Endothelial cell (in vitro differentiated cells): Measurements from ENCODE around the gene CHN2. TPM values are rescaled to one million over a fixed set of nuclear protein-coding genes. Genes with fewer than 3 reads are reported as not detected.
A peak's percentile ranks its signal among the peaks of the same experiment; 100 is the strongest.

ENCODE experiments used
- DNase-seq: peaks from one replicate; pipeline ENCODE4 v3.0.0; 2021; ENCODE audit warnings: low spot score
- H3K27ac Mint-ChIP-seq: one replicate; pipeline ENCODE4 v1.8.0; 2021; ENCODE audit warnings: mixed read lengths, inconsistent platforms; ENCODE audit not compliant: unreplicated experiment
- H3K27me3 Mint-ChIP-seq: one replicate; pipeline ENCODE4 v1.8.0; 2021; ENCODE audit warnings: mild to moderate bottlenecking, moderate library complexity, mixed read lengths, inconsistent platforms; ENCODE audit not compliant: unreplicated experiment
- H3K36me3 Mint-ChIP-seq: one replicate; pipeline ENCODE4 v1.8.0; 2021; ENCODE audit warnings: mild to moderate bottlenecking, low read depth, mixed read lengths, inconsistent platforms; ENCODE audit not compliant: unreplicated experiment
- H3K4me1 Mint-ChIP-seq: one replicate; pipeline ENCODE4 v1.8.0; 2021; ENCODE audit warnings: mild to moderate bottlenecking, mixed read lengths, inconsistent platforms; ENCODE audit not compliant: unreplicated experiment
- H3K4me3 Mint-ChIP-seq: one replicate; pipeline ENCODE4 v1.8.0; 2021; ENCODE audit warnings: mild to moderate bottlenecking, mixed read lengths, inconsistent platforms; ENCODE audit not compliant: unreplicated experiment
- H3K9me3 Mint-ChIP-seq: one replicate; pipeline ENCODE4 v1.8.0; 2021; ENCODE audit warnings: mixed read lengths, inconsistent platforms; ENCODE audit not compliant: unreplicated experiment
- total RNA-seq: library from RNA; stranded (reverse); fragmentation: NEBNext Ultra II Directional; extraction: Animal tissue kit (Norgen Biotek cat#: 25700); gene quantifications from one replicate; pipeline ENCODE4 v1.2.1, GENCODE V29; 2021; ENCODE audit not compliant: unreplicated experiment
- TF ChIP-seq, protein P1 (sequence below): fragments of 200-600 bp; sonication (generic); IDR thresholded peaks from one replicate; pipeline ENCODE4 v1.5.0; 2021; ENCODE audit warnings: antibody characterized with exemption; ENCODE audit not compliant: unreplicated experiment

The CHN2 gene
- total RNA-seq, 1 donor from 2014 or later: 3.4 TPM

GRCh38 chr7:29229946-29230345 is 35.4 kb downstream of the CHN2 start:
- Mint-ChIP-seq H3K4me3 (no peak overlapping the region), H3K27me3 (peaks cover 1% of the 10 kb centered on the region), H3K27ac (no peak overlapping the region), H3K36me3 (no peaks in the 10 kb centered on the region), H3K4me1 (peaks cover 24% of the 10 kb centered on the region), H3K9me3 (no peaks in the 10 kb centered on the region)
- TF ChIP-seq, protein P1, sequence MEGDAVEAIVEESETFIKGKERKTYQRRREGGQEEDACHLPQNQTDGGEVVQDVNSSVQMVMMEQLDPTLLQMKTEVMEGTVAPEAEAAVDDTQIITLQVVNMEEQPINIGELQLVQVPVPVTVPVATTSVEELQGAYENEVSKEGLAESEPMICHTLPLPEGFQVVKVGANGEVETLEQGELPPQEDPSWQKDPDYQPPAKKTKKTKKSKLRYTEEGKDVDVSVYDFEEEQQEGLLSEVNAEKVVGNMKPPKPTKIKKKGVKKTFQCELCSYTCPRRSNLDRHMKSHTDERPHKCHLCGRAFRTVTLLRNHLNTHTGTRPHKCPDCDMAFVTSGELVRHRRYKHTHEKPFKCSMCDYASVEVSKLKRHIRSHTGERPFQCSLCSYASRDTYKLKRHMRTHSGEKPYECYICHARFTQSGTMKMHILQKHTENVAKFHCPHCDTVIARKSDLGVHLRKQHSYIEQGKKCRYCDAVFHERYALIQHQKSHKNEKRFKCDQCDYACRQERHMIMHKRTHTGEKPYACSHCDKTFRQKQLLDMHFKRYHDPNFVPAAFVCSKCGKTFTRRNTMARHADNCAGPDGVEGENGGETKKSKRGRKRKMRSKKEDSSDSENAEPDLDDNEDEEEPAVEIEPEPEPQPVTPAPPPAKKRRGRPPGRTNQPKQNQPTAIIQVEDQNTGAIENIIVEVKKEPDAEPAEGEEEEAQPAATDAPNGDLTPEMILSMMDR: no peak
- DNase-seq: no peak

DNA sequence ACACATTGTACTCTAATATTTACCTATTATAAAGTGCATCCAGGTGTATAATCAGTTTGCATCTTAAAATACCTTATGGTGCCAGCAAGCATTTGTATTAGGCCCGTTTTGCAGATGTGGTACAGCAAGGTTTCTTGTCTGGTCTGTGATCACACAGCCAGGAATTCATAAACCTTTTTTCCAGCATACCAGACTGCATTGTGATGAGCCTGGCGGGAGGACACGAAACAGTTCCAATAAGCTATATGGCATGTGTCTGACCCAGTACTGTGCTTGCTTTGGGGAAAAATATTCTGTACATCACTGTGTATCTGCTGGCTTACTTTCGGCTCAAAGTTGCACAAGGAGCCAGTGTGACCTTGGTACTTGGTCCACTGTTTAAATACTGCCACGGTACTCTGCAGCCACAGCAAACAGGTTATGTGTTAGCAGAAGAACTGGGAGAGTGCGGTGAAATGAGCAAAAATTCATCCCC is 36.3 kb downstream of the CHN2 start:
- Mint-ChIP-seq H3K27me3 (peaks cover 1% of the 10 kb centered on the region), H3K36me3 (no peaks in the 10 kb centered on the region), H3K27ac (peak overlapping the region; percentile 15), H3K4me1 (peaks cover 24% of the 10 kb centered on the region), H3K9me3 (no peaks in the 10 kb centered on the region), H3K4me3 (no peak overlapping the region)
- DNase-seq: no peak
- TF ChIP-seq, protein P1: no peak

DNA sequence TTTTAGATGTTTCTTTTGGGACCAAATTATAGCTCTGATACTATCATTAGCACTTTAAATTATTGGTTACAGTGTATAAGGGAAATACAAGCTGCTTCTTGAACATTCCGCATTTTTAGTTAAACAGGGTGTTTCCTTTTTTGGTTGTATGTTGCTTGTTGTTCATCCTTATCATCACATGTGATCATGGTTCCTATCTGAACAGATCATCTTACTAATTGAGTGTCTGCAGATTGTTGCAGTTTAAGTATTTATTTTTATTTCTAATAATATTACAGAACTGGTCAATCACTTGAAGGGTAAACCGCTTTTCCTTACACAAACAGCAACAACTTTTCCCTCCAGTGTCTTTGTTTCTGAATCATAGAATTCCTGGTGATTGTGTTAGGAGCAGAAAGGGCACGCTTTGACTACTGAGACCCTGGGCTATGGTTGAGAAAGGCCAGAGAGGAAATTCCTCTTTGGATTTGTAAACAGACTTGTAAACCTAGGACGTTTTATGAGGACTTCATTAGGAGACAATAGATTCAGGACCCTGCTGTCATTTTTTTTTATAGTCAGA is 37.2 kb downstream of the CHN2 start:
- TF ChIP-seq, protein P1: no peak
- Mint-ChIP-seq H3K4me1 (peaks cover 24% of the 10 kb centered on the region), H3K4me3 (no peak overlapping the region), H3K36me3 (no peaks in the 10 kb centered on the region), H3K27ac (peak overlapping the region; percentile 81), H3K27me3 (peaks cover 1% of the 10 kb centered on the region), H3K9me3 (no peaks in the 10 kb centered on the region)
- no peak for DNase-seq

DNA sequence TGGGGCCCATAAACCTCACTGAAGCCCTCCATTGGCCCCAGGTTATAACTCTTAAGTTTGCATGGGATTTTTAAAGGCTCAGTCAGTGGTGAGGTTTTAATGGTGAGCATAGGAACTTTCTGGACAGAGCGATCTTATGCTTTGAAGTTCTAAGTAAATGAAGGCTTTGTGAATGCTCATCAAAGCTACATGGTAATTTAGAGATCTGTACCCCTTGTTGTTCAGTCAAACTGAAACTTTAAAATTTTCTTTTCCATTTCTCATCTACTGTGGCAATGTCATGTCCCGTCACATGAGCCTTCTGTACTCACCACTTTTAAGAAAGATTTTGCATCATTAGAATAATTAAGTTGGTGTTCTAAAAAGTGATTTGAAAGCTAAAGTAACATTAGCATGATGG is 39.9 kb downstream of the CHN2 start:
- Mint-ChIP-seq H3K4me1 (peaks cover 24% of the 10 kb centered on the region), H3K9me3 (no peaks in the 10 kb centered on the region), H3K4me3 (no peak overlapping the region), H3K36me3 (no peaks in the 10 kb centered on the region), H3K27ac (no peak overlapping the region), H3K27me3 (no peaks in the 10 kb centered on the region)
- TF ChIP-seq, protein P1: no peak
- DNase-seq: no peak

GRCh38 chr7:29236071-29236580 is 41.6 kb downstream of the CHN2 start:
- peaks cover 21% of the 10 kb centered on the region for H3K4me1 Mint-ChIP-seq
- H3K36me3 Mint-ChIP-seq: no peaks in the 10 kb centered on the region
- no peak for DNase-seq
- H3K4me3 Mint-ChIP-seq: no peak overlapping the region
- H3K27me3 Mint-ChIP-seq: no peaks in the 10 kb centered on the region
- no peaks in the 10 kb centered on the region for H3K9me3 Mint-ChIP-seq
- TF ChIP-seq, protein P1: no peak
- H3K27ac Mint-ChIP-seq: no peak overlapping the region
